GM12892 (cell line): ENCODE measurements around the gene TTC33.

Experiments
- POLR2A ChIP-seq: IDR thresholded peaks from 2 replicates; pipeline ENCODE4 v1.6.1; 2011; ENCODE audit warnings: low read depth, low read length, control low read depth
- POLR2AphosphoS5 ChIP-seq: IDR thresholded peaks from 2 replicates; pipeline ENCODE4 v1.6.1; 2011; ENCODE audit warnings: low read depth, low read length, control low read depth

GRCh38 chr5:40679148-40679912 is 76.4 kb downstream of the TTC33 start:
- TF ChIP-seq POLR2A (no peak), POLR2AphosphoS5 (no peak)
